ENCODE data around the gene SDK1. TPM values are rescaled to one million over a fixed set of nuclear protein-coding genes. Genes with fewer than 3 reads are reported as not detected.

Gene SDK1
- total and polyA plus RNA-seq, 2 experiments from 2014 or later: 4.1 to 16.5 TPM

DNA sequence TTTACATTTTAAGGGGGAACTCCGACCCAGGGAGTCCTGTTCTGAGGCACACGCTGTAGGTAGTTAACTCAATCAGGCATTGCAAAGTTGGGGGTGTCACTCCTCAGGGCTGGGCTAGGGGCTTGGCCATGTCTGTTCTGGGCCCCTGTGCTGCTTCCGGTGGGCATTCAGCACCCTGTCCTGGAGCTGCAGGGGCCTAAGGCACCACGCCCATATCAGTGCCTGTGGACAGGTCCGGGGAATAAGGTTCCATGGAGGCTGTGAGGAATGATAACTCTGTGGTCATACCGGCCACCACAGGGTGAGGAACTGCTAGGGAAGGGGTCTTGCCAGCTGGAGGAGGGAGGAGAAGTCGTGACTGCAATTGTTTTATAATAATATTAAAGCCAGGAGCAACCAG is 842.0 kb downstream of the SDK1 start:
- Histone ChIP-seq H3K9me3 (ENCODE audit: low read depth) (no peaks in the 10 kb centered on the region), H3K4me3 (no peak overlapping the region), H3K4me1 (ENCODE audit: low read depth) (peaks cover 13% of the 10 kb centered on the region), H3K27me3 (no peaks in the 10 kb centered on the region), H3K27ac (no peak overlapping the region), H3K36me3 (no peaks in the 10 kb centered on the region)
- DNase-seq (ENCODE audit: low read depth in 1 of 2, low spot score in 1 of 2): no peak
- TF ChIP-seq, protein P1, sequence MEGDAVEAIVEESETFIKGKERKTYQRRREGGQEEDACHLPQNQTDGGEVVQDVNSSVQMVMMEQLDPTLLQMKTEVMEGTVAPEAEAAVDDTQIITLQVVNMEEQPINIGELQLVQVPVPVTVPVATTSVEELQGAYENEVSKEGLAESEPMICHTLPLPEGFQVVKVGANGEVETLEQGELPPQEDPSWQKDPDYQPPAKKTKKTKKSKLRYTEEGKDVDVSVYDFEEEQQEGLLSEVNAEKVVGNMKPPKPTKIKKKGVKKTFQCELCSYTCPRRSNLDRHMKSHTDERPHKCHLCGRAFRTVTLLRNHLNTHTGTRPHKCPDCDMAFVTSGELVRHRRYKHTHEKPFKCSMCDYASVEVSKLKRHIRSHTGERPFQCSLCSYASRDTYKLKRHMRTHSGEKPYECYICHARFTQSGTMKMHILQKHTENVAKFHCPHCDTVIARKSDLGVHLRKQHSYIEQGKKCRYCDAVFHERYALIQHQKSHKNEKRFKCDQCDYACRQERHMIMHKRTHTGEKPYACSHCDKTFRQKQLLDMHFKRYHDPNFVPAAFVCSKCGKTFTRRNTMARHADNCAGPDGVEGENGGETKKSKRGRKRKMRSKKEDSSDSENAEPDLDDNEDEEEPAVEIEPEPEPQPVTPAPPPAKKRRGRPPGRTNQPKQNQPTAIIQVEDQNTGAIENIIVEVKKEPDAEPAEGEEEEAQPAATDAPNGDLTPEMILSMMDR (IDR thresholded peaks at IDR 0.05; ENCODE audit: low read depth, low read length): no peak

- DNase-seq (ENCODE audit: low read depth in 1 of 2, low spot score in 1 of 2): no peak
Observed at GRCh38 chr7:4143511-4144171, 842.6 kb downstream of the SDK1 start.

GRCh38 chr7:4144172-4144701 is 843.2 kb downstream of the SDK1 start:
- Histone ChIP-seq H3K4me3 (no peak overlapping the region), H3K9me3 (ENCODE audit: low read depth) (no peaks in the 10 kb centered on the region), H3K27me3 (no peaks in the 10 kb centered on the region), H3K4me1 (ENCODE audit: low read depth) (peaks cover 13% of the 10 kb centered on the region), H3K27ac (no peak overlapping the region), H3K36me3 (no peaks in the 10 kb centered on the region)
- TF ChIP-seq, protein P1 (IDR thresholded peaks at IDR 0.05; ENCODE audit: low read depth, low read length): no peak
- no peak for DNase-seq (ENCODE audit: low read depth in 1 of 2, low spot score in 1 of 2)

More at GRCh38 chr7:4143511-4144171, 842.6 kb downstream of the SDK1 start:
- Histone ChIP-seq H3K36me3 (no peaks in the 10 kb centered on the region), H3K27ac (no peak overlapping the region), H3K9me3 (ENCODE audit: low read depth) (no peaks in the 10 kb centered on the region), H3K27me3 (no peaks in the 10 kb centered on the region), H3K4me1 (ENCODE audit: low read depth) (peaks cover 13% of the 10 kb centered on the region), H3K4me3 (no peak overlapping the region)
- TF ChIP-seq, protein P1 (IDR thresholded peaks at IDR 0.05; ENCODE audit: low read depth, low read length): no peak

GRCh38 chr7:4144811-4145510 is 843.9 kb downstream of the SDK1 start:
- no peaks in the 10 kb centered on the region for H3K36me3 ChIP-seq
- no peak overlapping the region for H3K27ac ChIP-seq
- TF ChIP-seq, protein P1 (IDR thresholded peaks at IDR 0.05; ENCODE audit: low read depth, low read length): no peak
- H3K9me3 ChIP-seq (ENCODE audit: low read depth): no peaks in the 10 kb centered on the region
- peaks cover 10% of the 10 kb centered on the region for H3K4me1 ChIP-seq (ENCODE audit: low read depth)
- no peak overlapping the region for H3K4me3 ChIP-seq
- peak; percentile 3 to 43 for DNase-seq (ENCODE audit: low read depth in 1 of 2, low spot score in 1 of 2)
- no peaks in the 10 kb centered on the region for H3K27me3 ChIP-seq

GRCh38 chr7:4145576-4145975 is 844.5 kb downstream of the SDK1 start:
- H3K27me3 ChIP-seq: no peaks in the 10 kb centered on the region
- peaks cover 4% of the 10 kb centered on the region for H3K4me1 ChIP-seq (ENCODE audit: low read depth)
- H3K27ac ChIP-seq: no peak overlapping the region
- no peaks in the 10 kb centered on the region for H3K36me3 ChIP-seq
- no peak overlapping the region for H3K4me3 ChIP-seq
- TF ChIP-seq, protein P1 (IDR thresholded peaks at IDR 0.05; ENCODE audit: low read depth, low read length): no peak
- DNase-seq (ENCODE audit: low read depth in 1 of 2, low spot score in 1 of 2): no peak
- H3K9me3 ChIP-seq (ENCODE audit: low read depth): no peaks in the 10 kb centered on the region
